Left ventricle myocardium inferior (tissue), 1 donor: ENCODE measurements around the gene MCUB. TPM values are rescaled to one million over a fixed set of nuclear protein-coding genes. Genes with fewer than 3 reads are reported as not detected.

Experiments
- DNase-seq: peaks from one replicate; pipeline ENCODE4 v3.0.0-alpha.2; 2020
- H3K27ac ChIP-seq: fragments of 200-600 bp; replicated peaks from 2 replicates; pipeline ENCODE4 v1.8.0; 2021
- H3K27me3 ChIP-seq: fragments of 200-600 bp; 2 replicates; pipeline ENCODE4 v1.8.0; 2021; ENCODE audit warnings: low read depth
- H3K36me3 ChIP-seq: fragments of 200-600 bp; 2 replicates; pipeline ENCODE4 v1.8.0; 2021
- H3K4me1 ChIP-seq: fragments of 200-600 bp; 2 replicates; pipeline ENCODE4 v1.8.0; 2021
- H3K4me3 ChIP-seq: fragments of 200-600 bp; 2 replicates; pipeline ENCODE4 v1.8.0; 2021; ENCODE audit warnings: mild to moderate bottlenecking, moderate library complexity
- H3K9me3 ChIP-seq: fragments of 200-600 bp; replicated peaks from 2 replicates; pipeline ENCODE4 v1.8.0; 2021
- intact Hi-C: fragments of 100-400 bp; cut with micrococcal nuclease; formaldehyde crosslinking; loops from one replicate; pipeline ENCODE4 v1.11.0; 2022
- total RNA-seq: library from RNA; stranded (reverse); fragmentation: NEBNext Ultra II Directional; extraction: Animal tissue kit (Norgen Biotek cat#: 25700); gene quantifications from one replicate; pipeline ENCODE4 v1.2.1, GENCODE V29; 2021
- TF ChIP-seq, protein P1 (sequence below): fragments of 200-600 bp; IDR thresholded peaks from 2 replicates; pipeline ENCODE4 v1.8.0; 2021; ENCODE audit warnings: antibody characterized with exemption, mild to moderate bottlenecking, borderline replicate concordance
- donor health status: DM: no; HTN: yes; CAD: no; lungs with severe emphysema.

The MCUB gene
- total RNA-seq, 1 donor from 2014 or later = 3.3 TPM

DNA sequence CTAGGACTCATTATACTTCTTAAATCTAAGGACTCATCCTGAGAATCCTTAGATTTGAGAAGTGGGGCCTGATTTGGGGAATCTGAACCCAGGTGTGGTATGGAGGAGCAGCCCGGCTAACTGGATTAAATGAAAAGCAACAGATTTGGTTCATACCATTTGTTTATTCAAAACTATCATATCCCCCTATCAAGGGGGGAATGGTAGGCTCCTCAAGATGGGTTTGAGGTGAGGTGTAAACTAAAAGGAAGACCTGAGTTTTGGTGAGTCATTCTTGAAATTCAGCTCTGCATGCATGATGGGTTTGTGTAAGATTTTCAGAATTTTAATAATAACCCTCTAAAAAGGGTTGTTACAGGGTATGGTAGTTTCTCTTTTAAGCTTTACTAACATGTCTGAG lies 89.8 kb downstream of the MCUB start:
- Histone ChIP-seq H3K27ac (no peak overlapping the region), H3K27me3 (no peaks in the 10 kb centered on the region), H3K9me3 (peaks cover 33% of the 10 kb centered on the region), H3K4me3 (no peak overlapping the region), H3K36me3 (peaks cover 6% of the 10 kb centered on the region), H3K4me1 (no peaks in the 10 kb centered on the region)
- TF ChIP-seq, protein P1, sequence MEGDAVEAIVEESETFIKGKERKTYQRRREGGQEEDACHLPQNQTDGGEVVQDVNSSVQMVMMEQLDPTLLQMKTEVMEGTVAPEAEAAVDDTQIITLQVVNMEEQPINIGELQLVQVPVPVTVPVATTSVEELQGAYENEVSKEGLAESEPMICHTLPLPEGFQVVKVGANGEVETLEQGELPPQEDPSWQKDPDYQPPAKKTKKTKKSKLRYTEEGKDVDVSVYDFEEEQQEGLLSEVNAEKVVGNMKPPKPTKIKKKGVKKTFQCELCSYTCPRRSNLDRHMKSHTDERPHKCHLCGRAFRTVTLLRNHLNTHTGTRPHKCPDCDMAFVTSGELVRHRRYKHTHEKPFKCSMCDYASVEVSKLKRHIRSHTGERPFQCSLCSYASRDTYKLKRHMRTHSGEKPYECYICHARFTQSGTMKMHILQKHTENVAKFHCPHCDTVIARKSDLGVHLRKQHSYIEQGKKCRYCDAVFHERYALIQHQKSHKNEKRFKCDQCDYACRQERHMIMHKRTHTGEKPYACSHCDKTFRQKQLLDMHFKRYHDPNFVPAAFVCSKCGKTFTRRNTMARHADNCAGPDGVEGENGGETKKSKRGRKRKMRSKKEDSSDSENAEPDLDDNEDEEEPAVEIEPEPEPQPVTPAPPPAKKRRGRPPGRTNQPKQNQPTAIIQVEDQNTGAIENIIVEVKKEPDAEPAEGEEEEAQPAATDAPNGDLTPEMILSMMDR = no peak
- intact Hi-C loops = no loop called here
- DNase-seq = no peak

DNA sequence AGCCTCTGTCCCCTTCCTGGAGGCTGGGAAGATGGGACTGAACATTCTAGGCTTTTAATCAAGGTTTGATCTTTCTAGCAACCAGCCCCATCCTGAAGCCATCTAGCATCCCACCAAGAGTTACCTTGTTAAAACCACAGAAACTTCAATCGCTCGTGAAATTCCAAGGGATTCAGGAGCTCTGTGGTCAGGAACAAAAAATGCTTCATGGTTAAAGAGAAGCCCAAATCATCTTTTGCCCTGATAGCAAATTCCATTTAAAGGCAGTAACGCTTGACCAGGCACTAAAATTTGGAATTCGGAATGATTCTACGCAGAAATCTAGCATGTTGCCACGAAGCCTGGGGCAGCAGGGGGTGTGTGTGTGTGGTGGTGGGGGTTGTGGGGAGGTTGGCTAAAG lies 95.3 kb downstream of the MCUB start:
- intact Hi-C loops = no loop called here
- no peak for DNase-seq
- no peaks in the 10 kb centered on the region for H3K4me1 ChIP-seq
- H3K9me3 ChIP-seq = peaks cover 20% of the 10 kb centered on the region
- no peak overlapping the region for H3K27ac ChIP-seq
- H3K27me3 ChIP-seq = no peaks in the 10 kb centered on the region
- no peak overlapping the region for H3K4me3 ChIP-seq
- no peaks in the 10 kb centered on the region for H3K36me3 ChIP-seq
- TF ChIP-seq, protein P1 = no peak

DNA sequence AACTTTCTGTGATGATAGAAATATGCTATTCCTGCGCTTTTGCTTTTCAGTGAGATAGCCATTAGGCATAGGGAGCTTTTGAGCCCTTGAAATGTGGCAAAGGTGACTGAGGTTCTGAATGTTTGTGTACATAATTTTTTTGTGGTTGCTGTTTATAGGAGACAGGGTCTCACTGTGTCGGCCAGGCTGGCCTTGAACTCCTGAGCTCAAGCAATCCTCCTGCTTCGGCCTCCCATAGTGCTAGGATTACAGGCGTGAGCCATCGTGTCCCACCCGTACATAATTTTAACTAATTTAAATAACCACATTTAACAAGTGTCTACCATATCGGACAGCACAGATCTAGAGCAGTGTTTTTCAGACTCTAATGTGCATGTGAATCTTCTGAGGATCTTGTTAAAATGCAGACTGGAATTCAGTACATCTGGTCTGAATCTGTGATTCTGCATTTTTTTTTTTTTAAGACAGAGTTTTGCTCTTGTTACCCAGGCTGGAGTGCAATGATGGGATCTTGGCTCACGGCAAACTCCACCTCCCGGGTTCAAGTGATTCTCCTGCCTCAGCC lies 97.9 kb downstream of the MCUB start:
- intact Hi-C loops = no loop called here
- peaks cover 6% of the 10 kb centered on the region for H3K9me3 ChIP-seq
- TF ChIP-seq, protein P1 = no peak
- no peak overlapping the region for H3K27ac ChIP-seq
- no peak overlapping the region for H3K4me3 ChIP-seq
- H3K4me1 ChIP-seq = no peaks in the 10 kb centered on the region
- DNase-seq = no peak
- no peaks in the 10 kb centered on the region for H3K36me3 ChIP-seq
- no peaks in the 10 kb centered on the region for H3K27me3 ChIP-seq

DNA sequence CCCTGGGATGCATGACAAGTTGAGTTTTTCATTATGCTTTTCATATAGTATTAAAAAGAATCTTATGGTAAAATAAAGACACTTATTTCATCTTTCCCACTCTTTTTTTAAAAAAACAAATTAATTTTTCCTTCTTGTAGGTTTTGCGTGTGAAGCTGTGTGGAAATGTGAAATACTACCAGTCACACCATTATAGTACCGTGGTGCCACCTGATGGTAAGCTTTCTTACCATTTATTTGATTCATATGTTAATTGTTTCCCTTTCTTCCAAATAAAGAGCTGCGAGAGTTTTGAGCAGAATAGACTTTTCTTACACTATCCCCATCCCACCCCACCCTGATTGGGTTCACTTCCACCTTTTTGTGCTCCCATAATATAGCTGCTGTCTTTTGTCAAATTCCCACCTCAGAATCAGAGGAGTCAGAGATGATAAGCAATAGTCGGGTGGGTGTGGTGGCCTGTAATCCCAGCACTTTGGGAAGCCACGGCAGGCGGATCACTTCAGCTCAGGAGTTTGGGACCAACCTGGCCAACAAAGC lies 98.9 kb downstream of the MCUB start:
- Histone ChIP-seq H3K36me3 (no peaks in the 10 kb centered on the region), H3K4me1 (no peaks in the 10 kb centered on the region), H3K4me3 (no peak overlapping the region), H3K27me3 (no peaks in the 10 kb centered on the region), H3K27ac (no peak overlapping the region), H3K9me3 (no peaks in the 10 kb centered on the region)
- intact Hi-C loops = no loop called here
- no peak for DNase-seq
- TF ChIP-seq, protein P1 = peak; percentile 39

DNA sequence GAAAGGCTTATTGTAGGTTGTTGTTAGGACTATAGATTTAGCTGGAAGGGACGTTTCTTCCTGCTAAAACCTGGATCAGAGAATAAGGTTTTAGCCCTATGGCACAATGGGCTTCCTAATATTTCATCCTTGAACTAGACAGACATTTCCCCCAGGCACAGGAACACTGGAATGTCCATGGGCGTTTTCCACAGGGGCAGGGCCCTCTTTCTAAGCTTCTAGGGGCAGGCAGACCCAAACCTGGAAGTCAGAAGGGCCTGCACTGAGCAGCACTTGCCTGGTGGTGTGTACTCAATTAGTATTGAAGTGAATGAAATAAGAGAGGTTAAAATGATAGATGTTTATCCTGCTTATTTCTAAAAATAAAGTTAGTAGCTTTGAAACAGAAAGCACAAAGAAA lies 102.1 kb downstream of the MCUB start:
- H3K9me3 ChIP-seq = no peaks in the 10 kb centered on the region
- peaks cover 6% of the 10 kb centered on the region for H3K4me1 ChIP-seq
- intact Hi-C loops = no loop called here
- H3K36me3 ChIP-seq = no peaks in the 10 kb centered on the region
- H3K27ac ChIP-seq = no peak overlapping the region
- DNase-seq = no peak
- H3K27me3 ChIP-seq = no peaks in the 10 kb centered on the region
- TF ChIP-seq, protein P1 = no peak
- H3K4me3 ChIP-seq = no peak overlapping the region
